Prostate gland (tissue), 2 donors: Measurements from ENCODE around the gene WFDC10B. TPM values are rescaled to one million over a fixed set of nuclear protein-coding genes. Genes with fewer than 3 reads are reported as not detected.
A peak's percentile ranks its signal among the peaks of the same experiment; 100 is the strongest.
"Not testable (repeated sequence)": the region's sequence is repeated elsewhere in the genome, so short reads cannot be mapped to it uniquely, and the experiment has no call there.

Source experiments
- DNase-seq: peaks from one replicate; pipeline ENCODE4 v3.0.0-alpha.2; 2019; ENCODE audit warnings: low spot score
- H3K27ac ChIP-seq, 2 donors: fragments of 200-600 bp; sonication (generic); 2 replicates each; pipeline ENCODE4 v1.5.1; 2017 to 2019
- H3K27me3 ChIP-seq: fragments of 200-600 bp; sonication (generic); replicated peaks from 2 replicates; pipeline ENCODE4 v1.5.1; 2019; ENCODE audit not compliant: insufficient read depth
- H3K36me3 ChIP-seq, 2 donors: fragments of 200-600 bp; sonication (generic); 1 replicate in 1 of 2; 2 replicates in 1 of 2; pipeline versions ENCODE4 v1.5.1 to v1.8.1; 2017 to 2019
- H3K4me1 ChIP-seq: fragments of 200-600 bp; sonication (generic); replicated peaks from 2 replicates; pipeline ENCODE4 v1.5.1; 2019
- H3K4me3 ChIP-seq, 2 donors: fragments of 200-600 bp; sonication (generic); 2 replicates each; pipeline ENCODE4 v1.5.1; 2017 to 2019
- H3K9me3 ChIP-seq: fragments of 200-600 bp; sonication (generic); 2 replicates; pipeline ENCODE4 v1.5.1; 2017
- CTCF ChIP-seq, 4 experiments: fragments of 200-600 bp in 2 of 4; fragments of 450-650 bp in 2 of 4; sonication (generic) in 2 of 4; IDR thresholded peaks; 1 replicate in 3 of 4; 2 replicates in 1 of 4; pipeline ENCODE4 v1.5.1; 2016 to 2019; ENCODE audit warnings: antibody characterized with exemption in 4 of 4, mild to moderate bottlenecking in 2 of 4, moderate library complexity in 2 of 4
- POLR2A ChIP-seq: fragments of 450-650 bp; IDR thresholded peaks from one replicate; pipeline ENCODE4 v1.6.1; 2016; ENCODE audit warnings: antibody characterized with exemption, mild to moderate bottlenecking
- POLR2AphosphoS5 ChIP-seq: sonication (generic); formaldehyde crosslinking; IDR thresholded peaks from one replicate; pipeline ENCODE4 v1.6.1; 2017; ENCODE audit warnings: antibody characterized with exemption
- WGBS: methylation state at CpG from one replicate; pipeline ENCODE4 v1.1.5; 2018; 5-methylcytosine and 5-hydroxymethylcytosine counted together
- intact Hi-C: fragments of 100-400 bp; cut with DNase I; formaldehyde crosslinking; loops from one replicate; pipeline ENCODE4 v1.14.2; 2022
- microRNA-seq: library from miRNA; unstranded; fragments of <30 nt; microRNA quantifications from one replicate; pipeline ENCODE4, GENCODE V29; 2016
- small RNA-seq, 2 donors: library from RNA; depleted of rRNA; stranded (forward); fragments of <200 nt; gene quantifications; one replicate each; pipeline ENCODE3, GENCODE V24; 2016
- total RNA-seq, 2 donors: library from RNA; depleted of rRNA; stranded (reverse); fragments of >200 nt; gene quantifications; one replicate each; pipeline ENCODE4 v1.1.0, GENCODE V29; 2016

The WFDC10B gene
- total RNA-seq, 2 donors from 2014 or later, result not detected

GRCh38 chr20:45646875-45647274, 57.9 kb downstream of the WFDC10B start:
- intact Hi-C loops, result no loop called here
- H3K4me3 ChIP-seq, result no peak overlapping the region
- H3K4me1 ChIP-seq, result no peaks in the 10 kb centered on the region
- H3K27ac ChIP-seq, result no peak overlapping the region
- no peaks in the 10 kb centered on the region for H3K36me3 ChIP-seq
- no peak for DNase-seq
- H3K9me3 ChIP-seq, result no peaks in the 10 kb centered on the region
- TF ChIP-seq POLR2A, result no peak
- no peak for TF ChIP-seq POLR2AphosphoS5
- TF ChIP-seq CTCF (IDR thresholded peaks at IDR 0.05), result no peak
- H3K27me3 ChIP-seq, result no peaks in the 10 kb centered on the region
- 92% methylated on average over 3 of the region's 3 CpGs for WGBS

- WGBS, result 92% methylated on average over 24 of the region's 28 CpGs
- H3K36me3 ChIP-seq, H3K4me3 ChIP-seq, DNase-seq, H3K4me1 ChIP-seq, H3K27me3 ChIP-seq, intact Hi-C loops, H3K9me3 ChIP-seq, H3K27ac ChIP-seq: not testable (repeated sequence)
Observed at GRCh38 chr20:45645869-45646268, 59.0 kb downstream of the WFDC10B start.

- H3K4me1 ChIP-seq, H3K27me3 ChIP-seq, DNase-seq, H3K9me3 ChIP-seq, H3K27ac ChIP-seq, intact Hi-C loops, H3K36me3 ChIP-seq, H3K4me3 ChIP-seq: not testable (repeated sequence)
- 97% methylated on average over 24 of the region's 24 CpGs for WGBS
Observed at GRCh38 chr20:45641076-45641475, 63.7 kb downstream of the WFDC10B start.

GRCh38 chr20:45639687-45640086, 65.1 kb downstream of the WFDC10B start:
- no peak overlapping the region for H3K4me3 ChIP-seq
- no peak overlapping the region for H3K27ac ChIP-seq
- 91% methylated on average over 5 of the region's 5 CpGs for WGBS
- no peaks in the 10 kb centered on the region for H3K4me1 ChIP-seq
- no peaks in the 10 kb centered on the region for H3K36me3 ChIP-seq
- intact Hi-C loops, result no loop called here
- no peak for DNase-seq
- H3K9me3 ChIP-seq, result no peaks in the 10 kb centered on the region
- TF ChIP-seq POLR2AphosphoS5, result no peak
- TF ChIP-seq CTCF (IDR thresholded peaks at IDR 0.05), result no peak
- TF ChIP-seq POLR2A, result no peak
- H3K27me3 ChIP-seq, result no peaks in the 10 kb centered on the region

GRCh38 chr20:45636513-45636912, 68.3 kb downstream of the WFDC10B start:
- Histone ChIP-seq H3K4me3 (no peak overlapping the region), H3K27me3 (no peaks in the 10 kb centered on the region), H3K9me3 (no peaks in the 10 kb centered on the region), H3K27ac (no peak overlapping the region), H3K4me1 (no peaks in the 10 kb centered on the region), H3K36me3 (no peaks in the 10 kb centered on the region)
- TF ChIP-seq CTCF (IDR thresholded peaks at IDR 0.05), result no peak
- TF ChIP-seq POLR2AphosphoS5, result no peak
- no peak for TF ChIP-seq POLR2A
- no peak for DNase-seq
- 88% methylated on average over 1 of the region's 1 CpG for WGBS
- intact Hi-C loops, result no loop called here

Small RNA genes within 50 kb of the gene (microRNA-seq; reads per million reads assigned to microRNA genes)
- gene MIR3617, result 21.8 reads per million, percentile 59 among the genes with 10 or more reads in this experiment

Small RNA genes within 50 kb of the gene (small RNA-seq; reads per million reads assigned to genes)
- gene MIR3617 (0 to 0.10 reads per million in 2 donors), gene SPINT5P (0 reads per million in 2 donors)

Other genes starting within 250 kb of the WFDC10B start
- gene WFDC2, start 235.3 kb downstream of the WFDC10B start, total RNA-seq, result 100 to 1,000 TPM in 1 of 2 donors, 10 to 100 TPM in 1; 100.0 to 122 TPM
- gene SPINT3, start 189.4 kb downstream of the WFDC10B start, total RNA-seq, result not detected
- 10 to 100 TPM in 1 of 2 donors, not detected in 1; 34.8 TPM for gene WFDC6, start 165.5 kb downstream of the WFDC10B start, total RNA-seq
- gene EPPIN, start 157.6 kb downstream of the WFDC10B start, total RNA-seq, result 100 to 1,000 TPM in 1 of 2 donors, not detected in 1; 137 TPM
- not detected for gene WFDC8, start 125.7 kb downstream of the WFDC10B start, total RNA-seq
- gene WFDC10A, start 75.3 kb downstream of the WFDC10B start, total RNA-seq, result not detected
- gene WFDC9, start 73.7 kb downstream of the WFDC10B start, total RNA-seq, result not detected
- gene WFDC11, start 34.8 kb downstream of the WFDC10B start, total RNA-seq, result not detected
- not detected for gene WFDC13, start 3.0 kb downstream of the WFDC10B start, total RNA-seq
- gene SPINT4, start 17.3 kb upstream of the WFDC10B start, total RNA-seq, result not detected
- gene WFDC3, start 86.9 kb upstream of the WFDC10B start, total RNA-seq, result 1 to 10 TPM in 1 of 2 donors, not detected in 1; 5.2 TPM
- 10 to 100 TPM; 21.8 to 35.5 TPM for gene DNTTIP1, start 86.9 kb upstream of the WFDC10B start, total RNA-seq
- gene UBE2C, start 107.6 kb upstream of the WFDC10B start, total RNA-seq, result 10 to 100 TPM in 1 of 2 donors, 1 to 10 TPM in 1; 2.2 to 10.9 TPM
- 1 to 10 TPM; 2.1 to 3.0 TPM for gene TNNC2, start 122.3 kb upstream of the WFDC10B start, total RNA-seq
- gene SNX21, start 128.8 kb upstream of the WFDC10B start, total RNA-seq, result 10 to 100 TPM; 60.4 to 68.4 TPM
- gene ACOT8, start 152.4 kb upstream of the WFDC10B start, total RNA-seq, result 10 to 100 TPM; 57.4 to 68.1 TPM
- 10 to 100 TPM in 1 of 2 donors, 1 to 10 TPM in 1; 4.3 to 11.9 TPM for gene ZSWIM3, start 152.6 kb upstream of the WFDC10B start, total RNA-seq
- 10 to 100 TPM; 13.8 to 17.8 TPM for gene ZSWIM1, start 176.2 kb upstream of the WFDC10B start, total RNA-seq
- gene SPATA25, start 182.6 kb upstream of the WFDC10B start, total RNA-seq, result 1 to 10 TPM; 2.0 to 7.4 TPM
- gene NEURL2, start 186.2 kb upstream of the WFDC10B start, total RNA-seq, result 10 to 100 TPM in 1 of 2 donors, 1 to 10 TPM in 1; 9.8 to 11.3 TPM
- 100 to 1,000 TPM in 1 of 2 donors, 10 to 100 TPM in 1; 37.9 to 215 TPM for gene CTSA, start 186.3 kb upstream of the WFDC10B start, total RNA-seq
- 100 to 1,000 TPM in 1 of 2 donors, 10 to 100 TPM in 1; 29.4 to 101 TPM for gene PLTP, start 207.1 kb upstream of the WFDC10B start, total RNA-seq
- 10 to 100 TPM; 39.8 to 54.9 TPM for gene PCIF1, start 229.7 kb upstream of the WFDC10B start, total RNA-seq